OCI-M1 (cell line): Measurements from ENCODE around the gene SAXO2.
"Not testable (repeated sequence)": the region's sequence is repeated elsewhere in the genome, so short reads cannot be mapped to it uniquely, and the experiment has no call there.

Experiments
- DNase-seq: peaks from one replicate; lab custom pipeline; 2025; lab: John Stamatoyannopoulos, UW

SAXO2 gene, protein sequence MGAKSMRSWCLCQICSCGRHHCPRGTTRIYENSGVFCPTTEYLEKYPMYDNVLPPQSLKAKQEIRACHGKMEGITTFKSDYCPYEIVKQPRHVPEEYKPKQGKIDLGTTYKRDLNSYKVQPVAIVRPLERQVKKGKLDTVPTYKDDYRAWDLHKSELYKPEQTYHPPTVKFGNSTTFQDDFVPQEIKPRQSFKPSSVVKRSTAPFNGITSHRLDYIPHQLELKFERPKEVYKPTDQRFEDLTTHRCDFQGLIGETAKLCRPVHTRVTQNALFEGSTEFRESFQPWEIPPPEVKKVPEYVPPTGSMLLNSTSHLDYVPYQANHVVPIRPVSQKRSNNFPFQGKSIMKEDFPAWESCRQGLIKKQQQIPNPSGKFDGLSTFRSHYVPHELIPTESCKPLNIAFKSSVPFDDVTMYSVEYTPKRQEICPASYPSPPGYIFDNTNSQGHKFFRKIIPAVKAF

DNA sequence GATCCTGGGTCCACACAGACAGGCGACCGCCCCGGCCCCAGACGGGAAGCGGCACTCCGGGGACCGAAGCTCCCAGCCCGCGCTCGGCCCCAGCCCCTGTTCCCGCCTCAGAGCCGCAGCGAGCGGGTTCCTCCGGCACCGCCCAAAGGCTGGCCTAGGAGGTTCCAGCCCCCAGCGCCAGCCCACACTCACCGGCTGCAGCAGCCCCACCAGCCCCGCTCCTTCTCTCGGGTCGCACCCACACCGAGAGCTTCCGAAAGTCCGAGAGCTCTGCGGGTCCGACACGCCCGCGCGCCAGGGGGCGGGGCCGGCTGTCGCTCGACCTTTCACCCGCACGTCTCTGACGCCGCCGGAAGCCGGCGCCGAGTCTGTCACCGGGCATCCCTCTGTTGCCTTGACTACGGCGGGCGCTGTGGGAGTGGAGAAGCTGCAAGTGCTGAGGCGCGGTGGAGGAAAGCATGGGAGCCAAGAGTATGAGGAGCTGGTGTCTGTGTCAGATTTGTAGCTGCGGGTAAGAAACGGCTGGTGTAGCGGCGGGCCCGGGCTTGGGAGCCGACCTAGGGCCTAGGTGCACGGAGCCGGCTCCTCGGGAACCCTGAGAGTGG is at the start of gene SAXO2, which contains the start of gene EFL1:
Gene SAXO2, plus strand, starts transcription at position 397 of the 605 bp plus-strand sequence. Its CDS starts 62 bp downstream, at position 459.
Gene EFL1, minus strand, starts transcription at position 313 of the 605 bp plus-strand sequence. CDS start 956 bp downstream, outside the sequence.
- peak; percentile 94 for DNase-seq

DNA sequence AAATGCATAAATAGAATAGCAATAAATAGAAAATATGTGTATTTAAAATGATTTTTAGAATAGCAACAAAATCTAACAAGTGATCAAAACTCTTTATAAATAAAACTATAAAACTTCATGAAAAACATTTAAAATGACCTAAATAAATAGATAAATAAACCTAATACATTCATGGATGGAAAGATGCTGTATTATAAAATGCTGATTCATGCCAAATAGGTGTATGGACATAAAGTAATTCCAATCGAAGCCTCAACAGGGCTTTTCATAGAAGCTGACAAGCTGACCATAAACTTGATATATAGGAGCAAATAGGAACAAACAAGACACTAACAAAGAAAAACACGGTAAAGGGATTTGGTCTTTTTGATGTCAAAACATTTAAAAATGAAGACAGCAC is 46.5 kb upstream of the SAXO2 start:
- not testable (repeated sequence) for DNase-seq

DNA sequence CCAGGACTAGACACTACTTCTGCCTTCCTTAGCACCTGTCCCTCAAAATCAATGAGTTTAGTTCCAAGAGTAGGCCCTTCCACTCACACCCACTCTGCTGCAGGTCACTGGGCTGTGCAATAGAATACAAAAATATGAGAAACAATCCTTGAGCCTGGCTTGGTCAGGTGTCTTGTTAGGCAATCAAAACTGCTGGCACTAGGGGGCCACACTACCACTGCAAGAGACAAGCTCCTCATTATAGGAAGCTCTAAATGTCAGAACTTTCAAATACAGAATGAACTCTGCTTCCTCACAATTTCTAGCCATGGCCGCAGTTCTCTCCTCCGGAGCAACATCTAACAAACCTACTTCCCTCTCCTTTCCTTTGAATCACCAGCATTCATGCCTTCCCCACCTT is 41.1 kb upstream of the SAXO2 start:
- DNase-seq, result peak; percentile 40

DNA sequence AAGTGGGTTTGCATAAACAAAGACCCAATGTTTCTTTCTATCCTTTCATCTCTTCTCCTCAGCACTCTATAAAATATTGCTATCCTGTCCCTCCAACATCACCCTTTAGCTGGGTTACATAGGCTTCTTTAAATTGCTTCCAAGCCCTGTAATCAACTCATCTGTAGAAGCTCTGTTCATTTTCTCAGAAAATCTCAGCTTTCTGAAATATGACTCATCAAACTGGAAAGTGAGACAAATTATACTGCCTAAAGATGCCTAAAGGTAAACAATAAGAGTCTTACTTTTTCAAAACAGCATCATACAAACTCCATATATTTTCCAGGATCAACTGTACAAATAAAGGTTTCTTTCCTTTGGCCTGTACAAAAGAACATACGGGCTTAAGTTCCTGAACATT is 33.9 kb upstream of the SAXO2 start:
- no peak for DNase-seq

DNA sequence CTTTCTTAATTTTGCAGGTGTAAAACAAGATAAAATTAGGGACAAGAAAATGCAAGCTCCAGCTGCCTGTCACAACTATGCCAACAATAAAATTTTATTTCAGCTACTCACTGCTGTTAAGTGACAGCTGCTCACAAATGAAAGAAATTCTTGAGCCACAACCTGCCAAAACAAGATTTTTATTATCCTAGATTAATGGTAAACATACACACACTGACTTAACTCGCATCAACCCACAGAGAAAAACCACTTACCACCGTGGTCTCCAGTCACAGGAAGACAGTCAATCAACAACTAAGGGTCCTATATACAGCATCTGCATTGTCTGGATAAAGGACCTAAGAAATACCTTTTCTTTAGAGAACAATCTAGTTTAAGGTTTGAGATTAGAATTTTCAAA is 31.4 kb upstream of the SAXO2 start:
- DNase-seq, result no peak

DNA sequence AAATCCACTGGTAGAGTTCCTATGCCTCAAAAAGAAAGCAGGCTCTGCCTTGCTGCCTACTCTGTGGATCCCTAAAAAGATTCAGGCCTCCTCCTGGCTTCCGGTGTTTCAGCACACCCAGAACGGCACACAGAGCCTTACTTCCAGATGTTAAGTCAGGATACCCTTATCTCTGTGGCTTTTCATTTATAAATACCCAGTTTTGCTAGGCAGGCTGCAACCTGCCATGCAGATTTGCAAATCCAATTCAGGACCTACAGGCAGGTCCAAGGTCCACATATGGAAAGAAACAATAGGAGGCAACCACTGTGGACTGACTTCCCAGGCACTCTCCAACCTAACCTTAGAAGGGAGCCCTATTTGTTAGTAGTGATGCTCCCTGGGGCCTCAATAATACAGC is 30.8 kb upstream of the SAXO2 start:
- peak; percentile 70 for DNase-seq

DNA sequence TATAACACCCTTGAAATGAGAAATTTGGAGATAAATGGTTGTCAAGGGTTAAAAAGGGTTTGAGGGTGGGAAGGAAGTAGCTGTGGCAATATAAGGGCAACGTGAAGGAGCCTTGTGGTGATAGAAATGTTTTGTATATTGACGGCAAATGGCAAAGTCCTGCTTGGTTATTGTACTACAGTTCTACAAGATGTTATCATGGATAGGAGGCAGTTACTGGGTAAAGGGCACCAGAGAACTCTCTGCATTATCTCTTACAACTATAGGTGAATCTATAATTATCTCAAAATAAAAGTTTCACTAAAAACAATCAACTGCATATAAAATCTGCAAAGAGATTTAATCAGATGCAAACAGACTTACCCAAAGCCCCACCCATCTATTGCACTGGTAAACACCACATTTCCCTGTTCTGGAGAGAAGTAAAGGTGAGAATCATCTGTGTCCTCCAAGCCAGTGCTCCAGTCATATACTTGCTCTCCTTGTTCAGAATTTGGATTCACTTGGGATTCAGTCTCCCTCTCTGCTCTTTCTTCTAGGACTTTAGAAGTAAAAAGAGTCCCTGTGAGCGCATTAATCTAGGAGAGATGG is 24.6 kb upstream of the SAXO2 start:
- DNase-seq, result not testable (repeated sequence)

DNA sequence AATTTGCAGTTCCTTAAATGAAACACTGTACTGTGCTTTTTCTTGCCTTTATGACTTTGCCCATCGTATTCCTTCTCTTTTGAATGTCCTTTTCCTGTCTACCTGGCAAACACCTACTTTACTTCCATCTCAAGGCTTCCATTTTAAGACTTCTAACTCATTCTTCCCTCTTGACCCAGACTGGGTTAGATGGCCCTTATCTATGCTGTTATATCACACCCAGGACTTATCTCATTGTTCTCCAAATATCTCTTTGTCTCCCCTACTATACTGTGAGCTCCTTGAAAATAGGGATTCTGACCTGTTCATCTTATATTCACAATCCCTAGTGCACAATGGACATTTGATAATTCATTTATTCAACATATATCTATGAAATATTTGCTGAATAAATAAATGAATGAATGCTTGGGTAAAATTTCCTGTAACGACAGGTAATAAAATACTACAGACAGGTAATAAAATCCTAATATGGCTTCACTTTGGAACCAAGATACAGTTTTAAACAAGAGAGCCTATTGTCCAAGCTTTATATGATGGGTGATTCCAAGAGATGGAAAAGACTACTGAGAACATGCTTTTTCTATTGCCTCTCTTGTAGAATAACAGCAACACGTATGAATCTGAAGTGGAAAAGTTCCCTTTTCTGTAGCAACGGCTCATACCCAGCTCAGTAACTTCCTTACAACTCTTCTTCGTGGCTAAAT is 22.8 kb upstream of the SAXO2 start:
- no peak for DNase-seq

DNA sequence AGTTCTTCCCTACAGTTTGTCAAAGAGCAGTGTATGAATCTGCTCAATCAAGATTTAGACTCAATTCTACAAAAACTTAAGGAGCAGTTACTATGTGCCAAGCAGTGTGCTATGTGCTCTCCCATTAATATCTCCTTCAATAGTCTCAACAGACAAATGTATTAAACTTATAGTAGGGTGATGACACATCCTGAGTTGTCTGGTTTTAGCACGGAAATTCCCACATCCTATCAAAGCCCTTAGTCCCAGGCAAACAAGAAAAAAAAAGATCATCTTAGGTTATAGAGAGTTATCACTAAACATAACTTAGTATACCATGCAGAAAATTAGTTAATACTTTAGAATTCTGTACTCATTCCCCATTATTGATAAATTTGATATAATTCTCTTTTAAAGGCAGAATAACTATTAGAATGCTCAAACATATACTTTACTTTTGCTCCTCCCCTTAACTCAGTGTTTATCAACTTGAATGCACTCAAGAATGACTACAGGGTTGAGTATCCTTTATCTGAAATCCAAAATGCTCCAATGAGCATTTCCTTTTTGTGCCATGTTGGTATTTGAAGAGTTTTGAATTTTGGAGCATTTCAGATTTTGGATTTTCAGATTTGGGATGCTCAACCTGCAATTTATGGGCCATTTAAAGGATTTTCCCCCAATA is 20.6 kb upstream of the SAXO2 start:
- DNase-seq, result not testable (repeated sequence)

DNA sequence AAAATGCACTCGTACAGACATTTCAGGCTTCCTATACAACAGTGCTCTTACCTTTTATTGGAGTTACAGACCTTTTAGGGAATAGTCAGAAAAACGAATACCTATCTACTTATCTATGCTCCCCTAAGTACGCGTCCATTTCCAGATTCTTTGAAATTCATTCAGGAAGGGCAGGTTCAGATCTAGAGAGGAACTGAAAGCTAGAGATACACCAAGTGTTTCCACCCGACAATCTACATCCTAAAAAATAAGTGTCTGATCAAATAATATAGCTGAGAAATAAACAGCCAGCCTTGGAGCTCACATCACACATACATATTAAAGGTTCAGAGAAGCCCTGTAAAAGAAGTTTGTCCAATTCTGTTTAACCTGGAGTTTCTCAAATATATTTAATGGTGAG is 19.0 kb upstream of the SAXO2 start:
- not testable (repeated sequence) for DNase-seq

DNA sequence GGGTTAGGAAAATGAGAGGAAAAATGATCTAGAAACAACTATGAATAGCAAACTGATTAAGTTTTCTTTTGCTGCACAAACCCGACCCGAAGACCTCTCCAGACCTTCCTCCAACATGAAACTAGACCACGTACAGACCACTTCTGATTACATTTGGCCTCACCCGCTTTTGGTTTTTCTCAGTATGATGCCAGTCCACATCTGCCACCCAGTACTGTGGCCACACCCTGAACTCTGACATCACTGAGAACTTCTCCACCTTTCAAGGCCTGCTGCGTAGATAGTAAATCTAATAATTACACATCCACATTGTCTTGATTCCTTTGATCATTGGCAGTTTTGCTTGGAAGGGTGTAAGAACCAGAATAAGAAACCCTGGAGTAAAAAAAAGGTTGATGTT is 16.7 kb upstream of the SAXO2 start:
- not testable (repeated sequence) for DNase-seq

DNA sequence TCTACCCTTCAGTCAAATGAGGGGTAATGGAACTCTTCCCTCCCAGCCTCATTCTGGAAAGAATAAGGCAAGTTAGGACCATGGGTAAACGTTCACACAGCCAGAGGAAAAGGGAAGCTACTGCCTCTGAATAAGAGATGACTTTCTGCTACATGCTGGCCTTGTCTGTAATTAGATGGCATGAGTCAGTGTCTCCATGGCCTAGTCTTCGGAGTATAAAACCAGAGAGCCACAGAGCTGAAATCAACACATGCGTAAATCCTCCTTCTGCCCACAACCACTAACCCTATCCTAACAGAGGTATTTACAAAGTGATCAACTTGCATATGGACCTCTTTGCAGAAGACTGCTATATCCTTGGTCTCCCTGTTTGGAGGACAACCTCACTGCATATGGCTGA is 14.4 kb upstream of the SAXO2 start:
- not testable (repeated sequence) for DNase-seq

DNA sequence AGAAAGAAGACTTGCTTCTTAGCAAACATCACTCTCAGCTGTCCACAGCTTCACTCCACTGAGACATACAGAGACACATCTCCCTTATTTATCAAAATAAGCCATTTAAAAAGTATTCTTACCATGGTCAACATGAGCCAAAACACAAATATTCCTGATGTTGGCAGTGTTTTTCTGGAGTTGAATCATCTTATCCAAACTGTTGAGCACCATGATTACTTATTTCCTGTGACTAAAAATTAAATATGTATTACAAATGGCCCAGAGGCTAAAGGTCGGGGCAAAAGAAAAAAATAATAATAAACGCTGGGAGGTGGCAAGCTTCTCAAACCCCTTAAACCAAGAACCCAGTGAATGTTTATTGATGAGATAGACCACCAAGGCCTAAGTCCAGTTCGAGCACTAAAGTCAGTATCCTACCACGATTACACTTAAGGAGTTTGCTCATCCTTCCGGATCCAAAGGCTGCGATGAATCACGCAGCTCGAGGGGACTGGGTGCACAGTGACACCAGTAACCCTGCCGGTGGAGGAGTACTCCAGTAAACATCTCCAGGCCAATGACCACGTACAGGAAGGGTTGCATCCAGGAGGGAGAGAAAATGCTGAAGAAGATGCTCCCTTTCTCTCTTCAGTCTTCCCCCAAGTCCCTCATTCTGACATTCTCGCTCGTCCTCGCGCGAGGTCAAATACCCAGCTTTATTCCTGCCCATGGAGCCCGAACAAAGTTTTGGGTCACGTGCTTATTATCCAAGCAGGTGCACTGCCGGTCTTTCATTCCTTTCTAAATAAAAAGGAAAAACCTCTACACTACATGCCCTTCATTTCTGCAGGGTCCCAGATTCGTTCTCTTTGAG is 824 bp upstream of the SAXO2 start:
- DNase-seq, result peak; percentile 76

DNA sequence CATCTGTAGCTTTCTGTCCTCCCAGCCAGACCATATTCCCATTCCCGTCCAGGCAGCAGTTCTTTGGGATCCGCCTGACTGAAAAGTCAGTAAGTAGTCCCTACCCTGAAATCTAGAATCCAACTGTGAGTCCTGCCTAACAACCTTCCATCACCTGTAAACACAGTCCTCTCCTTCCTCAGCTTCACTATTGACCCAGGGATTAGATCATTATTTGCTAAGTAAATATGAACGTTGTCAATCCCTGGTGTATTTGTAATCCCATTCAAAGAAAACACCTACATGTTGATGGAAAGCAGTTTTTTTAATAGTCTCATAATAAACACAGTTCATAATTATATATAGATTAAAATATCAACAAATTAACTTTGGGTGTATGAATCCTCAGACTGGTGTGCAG is 732 bp downstream of the SAXO2 start:
- DNase-seq, result no peak

DNA sequence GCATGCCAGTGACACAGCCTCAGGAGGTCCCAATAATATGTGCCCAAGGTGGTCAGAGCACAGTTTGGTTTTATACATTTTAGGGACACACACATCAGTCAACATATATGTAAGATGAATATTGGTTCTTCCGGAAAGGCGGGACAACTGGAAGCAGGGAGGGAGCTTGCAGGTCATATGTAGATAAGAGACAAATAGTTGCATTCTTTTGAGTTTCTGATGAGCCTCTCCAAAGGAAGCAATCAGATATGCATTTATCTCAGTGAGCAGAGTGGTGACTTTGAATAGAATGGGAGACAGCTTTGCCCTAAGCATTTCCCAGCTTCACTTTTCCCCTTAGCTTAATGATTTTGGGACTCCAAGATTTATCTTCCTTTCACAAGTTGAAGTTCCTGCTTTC is 4.5 kb downstream of the SAXO2 start:
- peak; percentile 48 for DNase-seq

DNA sequence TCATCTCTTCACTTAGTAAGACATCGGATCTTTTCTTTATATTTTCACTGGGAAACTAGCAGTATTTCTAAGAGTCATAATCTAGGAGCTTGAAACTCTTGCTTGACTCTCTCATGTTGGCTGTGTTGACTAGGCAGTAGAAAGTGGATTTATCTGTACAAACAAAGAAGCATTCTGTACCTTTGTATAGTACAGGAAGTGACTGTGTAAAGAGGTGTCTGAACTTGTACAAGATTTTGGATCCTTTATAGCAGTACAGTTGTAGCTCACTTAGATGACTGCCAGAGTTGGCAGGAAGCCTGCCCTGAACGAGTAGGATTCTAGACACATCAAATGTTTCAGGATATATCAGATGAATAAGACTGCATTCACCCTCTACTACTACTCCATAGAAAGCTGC is 5.8 kb downstream of the SAXO2 start:
- DNase-seq, result not testable (repeated sequence)

DNA sequence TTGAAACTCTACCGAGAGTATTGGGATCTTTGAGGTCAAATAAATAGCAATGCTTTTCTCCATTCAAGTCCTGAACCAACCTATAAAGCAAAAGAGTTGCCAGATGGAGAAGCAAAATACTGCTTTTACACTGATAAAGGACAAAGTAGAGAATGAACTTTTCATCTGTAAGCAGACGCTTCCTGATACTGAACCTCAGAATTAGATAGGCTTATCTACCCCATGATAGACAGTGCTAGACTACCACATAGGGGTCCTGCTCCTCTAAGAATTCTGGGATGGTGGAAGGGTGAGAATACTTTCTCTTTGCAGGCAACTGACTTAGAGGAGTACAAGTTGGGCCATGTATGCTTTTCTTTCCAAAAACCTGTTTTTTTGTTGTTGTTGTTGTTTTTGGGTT is 9.5 kb downstream of the SAXO2 start:
- peak; percentile 72 for DNase-seq

DNA sequence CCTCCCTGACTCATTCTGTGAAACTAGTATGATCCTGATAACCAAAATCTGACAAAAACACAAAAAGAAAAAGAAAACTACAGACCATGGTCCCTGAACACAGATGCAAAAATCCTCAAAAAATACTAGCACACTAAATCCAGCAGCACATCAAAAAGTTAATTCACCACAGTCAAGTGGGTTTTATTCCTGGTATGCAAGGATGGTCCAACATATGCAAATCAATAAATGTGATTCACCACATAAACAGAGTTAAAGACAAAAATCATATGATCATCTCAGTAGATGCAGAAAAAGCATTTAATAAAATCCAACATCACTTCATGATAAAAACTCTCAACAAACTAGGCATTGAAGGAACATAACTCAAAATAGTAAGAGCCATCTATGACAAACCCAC is 12.8 kb downstream of the SAXO2 start:
- DNase-seq, result no peak

DNA sequence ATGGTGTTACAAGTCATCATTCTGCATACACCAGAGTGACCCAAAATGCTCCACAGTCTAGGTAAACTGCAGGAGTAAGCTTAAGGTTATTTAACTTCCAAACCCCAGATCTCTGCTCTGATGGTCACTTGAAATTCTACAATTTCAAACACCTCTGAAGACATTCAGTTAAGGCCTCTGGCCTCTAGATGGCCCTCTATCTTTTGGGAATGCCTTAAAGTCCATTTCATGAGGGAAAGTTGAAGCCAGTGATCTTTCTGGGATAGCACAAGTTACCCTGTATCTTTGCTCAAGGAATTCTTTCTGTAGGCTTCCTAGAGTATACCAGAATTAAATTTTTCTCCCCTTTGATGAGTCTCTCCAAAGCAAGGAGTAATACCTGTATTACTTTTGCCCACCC is 18.7 kb downstream of the SAXO2 start:
- DNase-seq, result not testable (repeated sequence)

DNA sequence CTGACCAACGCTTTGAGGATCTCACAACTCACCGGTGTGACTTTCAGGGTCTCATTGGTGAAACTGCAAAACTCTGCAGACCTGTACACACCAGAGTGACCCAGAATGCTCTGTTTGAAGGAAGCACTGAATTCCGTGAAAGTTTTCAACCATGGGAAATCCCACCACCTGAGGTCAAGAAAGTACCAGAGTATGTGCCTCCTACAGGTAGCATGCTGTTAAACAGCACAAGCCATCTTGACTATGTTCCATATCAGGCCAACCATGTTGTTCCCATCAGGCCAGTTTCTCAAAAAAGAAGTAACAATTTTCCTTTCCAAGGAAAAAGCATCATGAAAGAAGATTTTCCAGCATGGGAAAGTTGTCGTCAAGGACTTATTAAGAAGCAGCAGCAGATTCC is 19.8 kb downstream of the SAXO2 start:
- DNase-seq, result not testable (repeated sequence)

DNA sequence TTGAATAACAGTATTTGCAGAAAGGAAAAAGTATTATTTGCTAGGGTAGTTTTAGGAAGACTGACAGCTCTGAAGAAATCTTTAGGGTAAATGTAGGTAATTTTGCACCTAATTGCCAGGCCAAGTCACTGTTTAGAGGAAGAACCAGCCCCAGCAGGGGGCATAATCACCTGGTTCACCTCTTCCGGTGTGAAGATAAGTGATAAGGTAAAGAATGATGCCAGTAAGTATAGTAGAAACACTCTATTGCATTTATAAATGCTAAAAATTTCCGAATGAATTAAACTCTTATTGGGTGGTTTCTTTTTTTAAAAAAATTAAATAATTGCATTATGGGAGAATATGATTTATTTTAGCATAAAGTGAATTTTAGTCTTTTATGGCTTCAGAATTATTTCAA is 21.8 kb downstream of the SAXO2 start:
- DNase-seq, result not testable (repeated sequence)
